HG03025 (cell line): ENCODE data around the gene P3H2.
"Not testable (repeated sequence)": the region's sequence is repeated elsewhere in the genome, so short reads cannot be mapped to it uniquely, and the experiment has no call there.

Source experiments
- ATAC-seq: cut with Tn5 transposase; IDR thresholded peaks from one replicate; pipeline ENCODE4 v1.9.1; 2021; ENCODE audit warnings: mild to moderate bottlenecking, moderate library complexity; ENCODE audit not compliant: unreplicated experiment, low FRiP score

P3H2 gene

GRCh38 chr3:190088890-190089289 lies 31.8 kb downstream of the P3H2 start:
- ATAC-seq = no peak

GRCh38 chr3:190086191-190086590 lies 34.5 kb downstream of the P3H2 start:
- no peak for ATAC-seq

GRCh38 chr3:190084983-190085382 lies 35.7 kb downstream of the P3H2 start:
- no peak for ATAC-seq

GRCh38 chr3:190083635-190084034 lies 37.1 kb downstream of the P3H2 start:
- ATAC-seq = no peak

GRCh38 chr3:190081389-190081788 lies 39.3 kb downstream of the P3H2 start:
- ATAC-seq = no peak

GRCh38 chr3:190079173-190079572 lies 41.5 kb downstream of the P3H2 start:
- not testable (repeated sequence) for ATAC-seq

- no peak for ATAC-seq
Observed at GRCh38 chr3:190077395-190078045, 43.2 kb downstream of the P3H2 start.

GRCh38 chr3:190076601-190077394 lies 43.9 kb downstream of the P3H2 start:
- no peak for ATAC-seq

- no peak for ATAC-seq
Observed at GRCh38 chr3:190076136-190076535, 44.6 kb downstream of the P3H2 start.

- no peak for ATAC-seq
Observed at GRCh38 chr3:190074817-190075216, 45.9 kb downstream of the P3H2 start.

GRCh38 chr3:190073264-190074008 lies 47.3 kb downstream of the P3H2 start:
- peak; percentile 47 for ATAC-seq

- ATAC-seq = no peak
Observed at GRCh38 chr3:190072856-190073255, 47.8 kb downstream of the P3H2 start.

GRCh38 chr3:190071921-190072320 lies 48.8 kb downstream of the P3H2 start:
- ATAC-seq = not testable (repeated sequence)

GRCh38 chr3:190070622-190071347 lies 49.9 kb downstream of the P3H2 start:
- no peak for ATAC-seq

- no peak for ATAC-seq
Observed at GRCh38 chr3:190065204-190065603, 55.5 kb downstream of the P3H2 start.

- no peak for ATAC-seq
Observed at GRCh38 chr3:190064659-190065058, 56.0 kb downstream of the P3H2 start.

GRCh38 chr3:190064112-190064511 lies 56.6 kb downstream of the P3H2 start:
- ATAC-seq = no peak

GRCh38 chr3:190063490-190063889 lies 57.2 kb downstream of the P3H2 start:
- no peak for ATAC-seq

- no peak for ATAC-seq
Observed at GRCh38 chr3:190060192-190060775, 60.4 kb downstream of the P3H2 start.

GRCh38 chr3:190059242-190059590 lies 61.5 kb downstream of the P3H2 start:
- no peak for ATAC-seq
